ENCODE results near the gene BPIFA1. TPM values are rescaled to one million over a fixed set of nuclear protein-coding genes. Genes with fewer than 3 reads are reported as not detected.

BPIFA1 gene
- total and polyA plus RNA-seq, 2 of the 8 experiments (the other 6 are each of a cell fraction or from before 2014, with no cell fraction given): not detected

DNA sequence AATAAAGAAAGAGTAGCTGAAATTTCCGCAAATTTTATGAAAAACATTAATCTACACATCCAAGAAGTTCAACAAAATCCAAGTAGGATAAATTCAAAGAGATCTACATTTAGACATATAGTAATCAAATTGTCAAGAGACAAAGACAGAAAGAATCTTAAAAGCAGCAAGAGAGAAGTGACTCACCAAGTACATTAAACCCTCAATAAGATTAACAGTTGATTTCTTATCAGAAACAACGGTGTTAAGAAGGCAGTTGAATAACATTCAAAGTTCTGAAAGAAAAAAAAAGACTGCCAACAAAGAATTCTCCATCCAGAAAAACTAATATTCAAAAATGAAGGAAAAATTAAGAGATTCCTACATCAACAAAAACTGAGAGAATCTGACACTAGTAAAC is 19.2 kb downstream of the BPIFA1 start:
- no peaks in the 10 kb centered on the region for H4K20me1 ChIP-seq (replicated peaks in 1 of 2; ENCODE audit: control insufficient read depth in 1 of 2, insufficient read depth in 2 of 2, low read length in 2 of 2)
- no peak overlapping the region for H4K8ac ChIP-seq (ENCODE audit: extremely low read depth, insufficient read depth, low read length)
- no peaks in the 10 kb centered on the region for H3K36me3 ChIP-seq (ENCODE audit: control insufficient read depth in 2 of 4, insufficient read depth in 4 of 4, low read length in 3 of 4)
- no peak overlapping the region for H2BK120ac ChIP-seq (replicated peaks; ENCODE audit: low read depth, low read length)
- no peak overlapping the region for H3K23ac ChIP-seq (ENCODE audit: insufficient read length)
- CTCF ChIA-PET (ENCODE audit: partially characterized antibody): no interaction called here
- no peak overlapping the region for H3K56ac ChIP-seq (replicated peaks; ENCODE audit: insufficient read length, low read depth, low read length)
- H3K4ac ChIP-seq (replicated peaks; ENCODE audit: insufficient read length, low read depth, low read length): no peak overlapping the region
- H3K79me1 ChIP-seq (ENCODE audit: low read depth, low read length): no peaks in the 10 kb centered on the region
- no peak overlapping the region for H2AK5ac ChIP-seq (ENCODE audit: low read depth, low read length)
- WGBS, 2 experiments (ENCODE audit: extremely low coverage in 1 of 2, insufficient coverage in 1 of 2, insufficient read length in 1 of 2, insufficient replicate concordance in 2 of 2, low coverage in 1 of 2, low lambda C conversion rate in 2 of 2, missing lambda C conversion rate in 1 of 2): 83% methylated on average over 2 of the region's 2 CpGs; no CpG with 5 or more reads in 1 of the 2 experiments
- H2BK12ac ChIP-seq (ENCODE audit: low read depth, low read length): no peak overlapping the region
- no peak overlapping the region for H3K18ac ChIP-seq (ENCODE audit: extremely low read depth, low read length)
- H3K27ac ChIP-seq (ENCODE audit: low read depth, low read length): no peak overlapping the region
- POLR2A ChIA-PET (ENCODE audit: partially characterized antibody): no interaction called here
- DNase-seq (ENCODE audit: low read depth in 1 of 2, low spot score in 2 of 2): no peak
- no peak overlapping the region for H2BK15ac ChIP-seq (ENCODE audit: low read length)
- H4K91ac ChIP-seq (replicated peaks; ENCODE audit: insufficient read length, low read length): no peak overlapping the region
- H3K4me2 ChIP-seq (ENCODE audit: insufficient read depth in 1 of 2, low read depth in 2 of 2, low read length in 2 of 2): no peak overlapping the region
- no peak for FAIRE-seq
- H3K23me2 ChIP-seq (ENCODE audit: low read depth, low read length): no peaks in the 10 kb centered on the region
- H3K27me3 ChIP-seq (replicated peaks in 1 of 4; ENCODE audit: control insufficient read depth in 3 of 4, extremely low read depth in 1 of 4, insufficient read depth in 3 of 4, low read length in 3 of 4): 0 out of 7 replicates have a peak, but pooled peaks cover 0 to 3% (median 0%) of the 10 kb centered on the region in 4 experiments
- no peak for TF ChIP-seq BACH1 (IDR thresholded peaks at IDR 0.05; ENCODE audit: low read length)
- TF ChIP-seq ZNF274 (IDR thresholded peaks at IDR 0.05; ENCODE audit: borderline replicate concordance, extremely low read depth, low read length): no peak
- no peak for TF ChIP-seq SIN3A (conservative IDR thresholded peaks at IDR 0.05 in 1 of 2, IDR thresholded peaks at IDR 0.05 in 1 of 2; ENCODE audit: low read depth in 1 of 2, low read length in 2 of 2)
- TF ChIP-seq, protein P1, sequence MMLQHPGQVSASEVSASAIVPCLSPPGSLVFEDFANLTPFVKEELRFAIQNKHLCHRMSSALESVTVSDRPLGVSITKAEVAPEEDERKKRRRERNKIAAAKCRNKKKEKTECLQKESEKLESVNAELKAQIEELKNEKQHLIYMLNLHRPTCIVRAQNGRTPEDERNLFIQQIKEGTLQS (IDR thresholded peaks at IDR 0.05; ENCODE audit: insufficient read depth, low read depth, low read length): no peak
- no peak for TF ChIP-seq SP2 (IDR thresholded peaks at IDR 0.05; ENCODE audit: low read length)
- TF ChIP-seq SAP30 (IDR thresholded peaks at IDR 0.05; ENCODE audit: insufficient read depth, insufficient replicate concordance, low read length): no peak
- TF ChIP-seq BRCA1 (IDR thresholded peaks at IDR 0.05; ENCODE audit: low read depth, low read length): no peak
- no peak for TF ChIP-seq CTBP2 (IDR thresholded peaks at IDR 0.05; ENCODE audit: borderline replicate concordance, insufficient read depth, insufficient read length, low read length)
- no peak for TF ChIP-seq JUND (IDR thresholded peaks at IDR 0.05; ENCODE audit: low read length)
- TF ChIP-seq GABPA (IDR thresholded peaks at IDR 0.05; ENCODE audit: borderline replicate concordance, insufficient read depth, low read length): no peak
- no peak for TF ChIP-seq TEAD4 (IDR thresholded peaks at IDR 0.05; ENCODE audit: low read depth, low read length)
- TF ChIP-seq SP4 (IDR thresholded peaks at IDR 0.05; ENCODE audit: low read length): no peak
- no peak for TF ChIP-seq CBX5 (IDR thresholded peaks at IDR 0.05; ENCODE audit: low read depth, low read length)
- TF ChIP-seq RXRA (IDR thresholded peaks at IDR 0.05; ENCODE audit: insufficient read depth, low read depth, low read length): no peak
- H3K4me1 ChIP-seq (replicated peaks in 1 of 4; ENCODE audit: control insufficient read depth in 3 of 4, insufficient read depth in 4 of 4, low read length in 3 of 4): no peaks in the 10 kb centered on the region
- no peak overlapping the region for H4K5ac ChIP-seq (ENCODE audit: insufficient read length, low read depth, low read length)
- H3K9me3 ChIP-seq (ENCODE audit: insufficient read depth in 2 of 2, low read depth in 1 of 2, low read length in 1 of 2): no peaks in the 10 kb centered on the region
- no peak overlapping the region for H2BK5ac ChIP-seq (ENCODE audit: low read depth, low read length)
- H3K79me2 ChIP-seq (ENCODE audit: control insufficient read depth in 1 of 2, insufficient read depth in 2 of 2, low read length in 2 of 2): no peaks in the 10 kb centered on the region
- H2BK20ac ChIP-seq (ENCODE audit: low read length): no peak overlapping the region
- no peak overlapping the region for H3K4me3 ChIP-seq (ENCODE audit: extremely low read depth in 1 of 4, insufficient read depth in 2 of 4, low read depth in 3 of 4, low read length in 4 of 4)
- H3K9ac ChIP-seq (replicated peaks in 1 of 4; ENCODE audit: extremely low read depth in 1 of 4, low read depth in 3 of 4, low read length in 3 of 4): no peak overlapping the region
- no peak overlapping the region for H3K14ac ChIP-seq (ENCODE audit: insufficient read length)
- H2AFZ ChIP-seq (ENCODE audit: low read length): no peak overlapping the region
